ENCODE measurements around the gene HSD17B8.
"Not testable (repeated sequence)": the region's sequence is repeated elsewhere in the genome, so short reads cannot be mapped to it uniquely, and the experiment has no call there.

Gene HSD17B8

GRCh38 chr6:33207552-33208090 is 3.2 kb downstream of the HSD17B8 start:
- DNase-seq (ENCODE audit: low read depth): no peak

GRCh38 chr6:33208091-33208967 is 3.9 kb downstream of the HSD17B8 start, which contains the start of gene RING1:
TSS of gene RING1 (plus strand) at chr6:33208500. CDS start at chr6:33208823, 323 bp downstream.
- DNase-seq (ENCODE audit: low read depth): peak; percentile 80

- DNase-seq (ENCODE audit: low read depth): no peak
Observed at GRCh38 chr6:33209856-33210255, 5.4 kb downstream of the HSD17B8 start.

GRCh38 chr6:33211136-33211535 is 6.7 kb downstream of the HSD17B8 start:
- DNase-seq (ENCODE audit: low read depth): no peak

GRCh38 chr6:33211666-33212422 is 7.4 kb downstream of the HSD17B8 start:
- no peak for DNase-seq (ENCODE audit: low read depth)

GRCh38 chr6:33212857-33213165 is 8.4 kb downstream of the HSD17B8 start:
- DNase-seq (ENCODE audit: low read depth): no peak

- no peak for DNase-seq (ENCODE audit: low read depth)
Observed at GRCh38 chr6:33213166-33213988, 8.9 kb downstream of the HSD17B8 start.

- no peak for DNase-seq (ENCODE audit: low read depth)
Observed at GRCh38 chr6:33213989-33214335, 9.5 kb downstream of the HSD17B8 start.

GRCh38 chr6:33215271-33216116 is 11.0 kb downstream of the HSD17B8 start:
- no peak for DNase-seq (ENCODE audit: low read depth)

- DNase-seq (ENCODE audit: low read depth): no peak
Observed at GRCh38 chr6:33216117-33216649, 11.7 kb downstream of the HSD17B8 start.

GRCh38 chr6:33217246-33217645 is 12.8 kb downstream of the HSD17B8 start:
- no peak for DNase-seq (ENCODE audit: low read depth)

- no peak for DNase-seq (ENCODE audit: low read depth)
Observed at GRCh38 chr6:33217681-33218080, 13.2 kb downstream of the HSD17B8 start.

- DNase-seq (ENCODE audit: low read depth): not testable (repeated sequence)
Observed at GRCh38 chr6:33226503-33227120, 22.2 kb downstream of the HSD17B8 start.

- no peak for DNase-seq (ENCODE audit: low read depth)
Observed at GRCh38 chr6:33235221-33235634, 30.8 kb downstream of the HSD17B8 start.

GRCh38 chr6:33236328-33236727 is 31.9 kb downstream of the HSD17B8 start:
- no peak for DNase-seq (ENCODE audit: low read depth)

- DNase-seq (ENCODE audit: low read depth): no peak
Observed at GRCh38 chr6:33236852-33237251, 32.4 kb downstream of the HSD17B8 start.

GRCh38 chr6:33237741-33238140 is 33.3 kb downstream of the HSD17B8 start:
- DNase-seq (ENCODE audit: low read depth): no peak

GRCh38 chr6:33241968-33242367 is 37.5 kb downstream of the HSD17B8 start:
- no peak for DNase-seq (ENCODE audit: low read depth)

- DNase-seq (ENCODE audit: low read depth): no peak
Observed at GRCh38 chr6:33243476-33243875, 39.0 kb downstream of the HSD17B8 start.

GRCh38 chr6:33247977-33248642 is 43.7 kb downstream of the HSD17B8 start:
- peak; percentile 82 for DNase-seq (ENCODE audit: low read depth)

Data from activated T-helper 1 cell treated with Interleukin-2 at 50 U/mL for 16 hours (primary cell).